CD4-positive, alpha-beta memory T cell (primary cell): ENCODE results near the gene TPPP3. TPM values are rescaled to one million over a fixed set of nuclear protein-coding genes. Genes with fewer than 3 reads are reported as not detected.

ENCODE experiments used
- CTCF ChIA-PET: fragments of 350-600 bp; sonication (Branson Sonifier 250); formaldehyde crosslinking; loops from one replicate; lab custom pipeline; 2021; ENCODE audit warnings: inconsistent platforms; ENCODE audit not compliant: partially characterized antibody; lab: Charles Lee
- POLR2A ChIA-PET: fragments of 350-600 bp; sonication (Branson Sonifier 250); formaldehyde crosslinking; loops from one replicate; lab custom pipeline; 2021; ENCODE audit not compliant: partially characterized antibody; lab: Charles Lee
- DNase-seq, 5 donors: peaks; one replicate each; pipeline versions ENCODE4 v3.0.0 to v3.0.0-alpha.2; 2020 to 2022; ENCODE audit warnings: mixed read lengths in 1 of 5
- H3K27ac ChIP-seq: one replicate; pipeline ENCODE4 v1.7.0; 2013; ENCODE audit warnings: low read depth, low read length
- H3K27me3 ChIP-seq: 2 replicates; pipeline ENCODE4 v1.7.0; 2013; ENCODE audit warnings: mild to moderate bottlenecking, low read length, moderate library complexity; ENCODE audit not compliant: insufficient read depth
- H3K36me3 ChIP-seq: 2 replicates; pipeline ENCODE4 v1.7.0; 2013; ENCODE audit warnings: mild to moderate bottlenecking, low read length, moderate library complexity; ENCODE audit not compliant: insufficient read depth
- H3K4me1 ChIP-seq: 2 replicates; pipeline ENCODE4 v1.7.0; 2013; ENCODE audit warnings: mild to moderate bottlenecking, low read length, moderate library complexity; ENCODE audit not compliant: insufficient read depth
- H3K4me3 ChIP-seq, 2 donors: one replicate each; pipeline ENCODE4 v1.7.0; 2013; ENCODE audit warnings: low read length in 2 of 2, mild to moderate bottlenecking in 1 of 2
- H3K9me3 ChIP-seq, 2 donors: one replicate each; pipeline ENCODE4 v1.7.0; 2013; ENCODE audit warnings: low read length in 2 of 2, control low read depth in 1 of 2; ENCODE audit not compliant: control insufficient read depth in 1 of 2
- H3K27ac Mint-ChIP-seq, 7 donors: one replicate each; pipeline ENCODE4 v1.8.0; 2020 to 2021; ENCODE audit warnings: mixed read lengths in 7 of 7, mild to moderate bottlenecking in 6 of 7, inconsistent platforms in 3 of 7, moderate library complexity in 3 of 7
- H3K27me3 Mint-ChIP-seq, 2 donors: one replicate each; pipeline ENCODE4 v1.8.0; 2020 to 2021; ENCODE audit warnings: mixed read lengths in 2 of 2
- H3K36me3 Mint-ChIP-seq, 2 donors: one replicate each; pipeline ENCODE4 v1.8.0; 2020 to 2021; ENCODE audit warnings: mixed read lengths in 2 of 2, inconsistent platforms in 1 of 2, mild to moderate bottlenecking in 1 of 2
- H3K4me1 Mint-ChIP-seq, 4 donors: one replicate each; pipeline ENCODE4 v1.8.0; 2020 to 2021; ENCODE audit warnings: mixed read lengths in 4 of 4, mild to moderate bottlenecking in 1 of 4
- H3K4me3 Mint-ChIP-seq, 8 donors: one replicate each; pipeline ENCODE4 v1.8.0; 2020 to 2021; ENCODE audit warnings: mixed read lengths in 8 of 8, mild to moderate bottlenecking in 7 of 8, moderate library complexity in 6 of 8, inconsistent platforms in 3 of 8
- H3K9me3 Mint-ChIP-seq, 8 donors: one replicate each; pipeline ENCODE4 v1.8.0; 2020 to 2021; ENCODE audit warnings: mixed read lengths in 8 of 8, mild to moderate bottlenecking in 5 of 8, inconsistent platforms in 3 of 8, moderate library complexity in 1 of 8
- intact Hi-C: fragments of 100-400 bp; cut with micrococcal nuclease; formaldehyde crosslinking; loops from one replicate; pipeline ENCODE4 v1.15.1; 2023
- polyA plus RNA-seq, 2 donors: library from polyadenylated mRNA; unstranded; fragments of 300-500 nt; fragmentation: Illumina TruSeq; gene quantifications; one replicate each; pipeline ENCODE4 v1.2.3, GENCODE V29; 2021
- total RNA-seq, 2 experiments: library from RNA; stranded (reverse); gene quantifications; one replicate each; pipeline ENCODE4 v1.2.3, GENCODE V29; 2021

The TPPP3 gene
- total and polyA plus RNA-seq, 4 experiments from 2014 or later, result not detected

DNA sequence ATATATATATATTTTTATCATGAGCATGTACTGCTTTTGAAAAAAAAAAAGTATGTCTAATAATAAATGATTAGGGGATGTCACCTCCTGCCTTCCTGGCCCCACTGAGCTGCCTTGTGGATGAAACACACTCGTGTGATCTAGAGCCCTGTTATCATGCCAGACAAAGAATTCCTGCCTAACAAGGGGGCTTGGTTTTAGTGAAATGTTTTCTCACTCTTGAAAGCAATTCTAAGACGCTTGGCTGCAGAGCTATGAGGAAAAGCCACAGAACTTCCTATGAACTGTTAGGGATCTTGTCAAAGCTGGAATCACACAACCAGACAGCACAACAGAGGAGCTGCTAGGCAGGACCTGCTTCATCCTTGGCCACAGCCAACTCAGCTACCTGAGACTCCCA lies 19.0 kb upstream of the TPPP3 start:
- Mint-ChIP-seq H3K4me1 (peaks cover 5 to 12% (median 9%) of the 10 kb centered on the region in 4 donors), H3K27ac (no peak overlapping the region), H3K4me3 (no peak overlapping the region), H3K27me3 (peaks cover 15 to 28% of the 10 kb centered on the region in 2 donors), H3K36me3 (no peaks in the 10 kb centered on the region), H3K9me3 (no peaks in the 10 kb centered on the region)
- intact Hi-C loops, result no loop called here
- DNase-seq, result no peak
- Histone ChIP-seq H3K36me3 (no peaks in the 10 kb centered on the region), H3K4me1 (peaks cover 9% of the 10 kb centered on the region), H3K27ac (no peak overlapping the region), H3K4me3 (no peak overlapping the region), H3K27me3 (peaks cover 7% of the 10 kb centered on the region), H3K9me3 (no peaks in the 10 kb centered on the region)
- POLR2A ChIA-PET, result no interaction called here
- CTCF ChIA-PET, result interaction anchor here (1.4 kb wide), 1 partner anchor 10 kb away, joined by 4 read pairs; no protein-coding TSS in a partner anchor

DNA sequence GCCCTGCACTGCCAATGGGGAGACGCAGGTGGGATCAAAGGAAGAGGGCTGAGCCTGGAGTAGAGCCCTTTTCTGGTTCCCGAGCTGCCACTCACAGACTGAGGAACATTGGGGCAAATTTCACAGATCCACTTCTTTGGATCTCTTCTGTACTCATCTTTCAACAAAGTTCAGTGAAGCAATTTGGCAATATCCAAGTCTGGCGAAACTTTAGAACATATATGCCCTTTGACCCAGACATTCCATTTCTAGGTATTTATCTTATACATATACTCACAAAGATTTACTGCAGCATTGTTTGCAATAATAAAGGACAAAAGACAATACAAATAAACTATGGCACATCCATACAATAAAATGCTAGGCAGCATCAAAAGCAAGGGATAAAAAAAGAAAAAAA lies 18.0 kb upstream of the TPPP3 start:
- Mint-ChIP-seq H3K4me3 (no peak overlapping the region), H3K9me3 (no peaks in the 10 kb centered on the region), H3K27ac (no peak overlapping the region), H3K4me1 (peaks cover 1 to 6% (median 4%) of the 10 kb centered on the region in 4 donors), H3K27me3 (peaks cover 9 to 22% of the 10 kb centered on the region in 2 donors), H3K36me3 (no peaks in the 10 kb centered on the region)
- Histone ChIP-seq H3K36me3 (no peaks in the 10 kb centered on the region), H3K4me3 (no peak overlapping the region), H3K27ac (no peak overlapping the region), H3K4me1 (peaks cover 6% of the 10 kb centered on the region), H3K9me3 (no peaks in the 10 kb centered on the region), H3K27me3 (no peaks in the 10 kb centered on the region)
- intact Hi-C loops, result no loop called here
- ChIA-PET POLR2A (no interaction called here), CTCF (no interaction called here)
- no peak for DNase-seq

- H3K4me3 ChIP-seq, result no peak overlapping the region
- CTCF ChIA-PET, result no interaction called here
- Mint-ChIP-seq H3K27ac (no peak overlapping the region), H3K4me3 (no peak overlapping the region), H3K4me1 (peaks cover 0 to 2% (median 0%) of the 10 kb centered on the region in 4 donors), H3K27me3 (peaks cover 6 to 20% of the 10 kb centered on the region in 2 donors), H3K9me3 (no peaks in the 10 kb centered on the region), H3K36me3 (no peaks in the 10 kb centered on the region)
- no peaks in the 10 kb centered on the region for H3K4me1 ChIP-seq
- intact Hi-C loops, result no loop called here
- no peaks in the 10 kb centered on the region for H3K9me3 ChIP-seq
- POLR2A ChIA-PET, result no interaction called here
- H3K27me3 ChIP-seq, result no peaks in the 10 kb centered on the region
- no peak overlapping the region for H3K27ac ChIP-seq
- no peak for DNase-seq
- H3K36me3 ChIP-seq, result no peaks in the 10 kb centered on the region
These were observed 16.3 kb upstream of the TPPP3 start for GRCh38 chr16:67409631-67410030.

GRCh38 chr16:67407788-67408452 lies 14.6 kb upstream of the TPPP3 start:
- Mint-ChIP-seq H3K4me3 (no peak overlapping the region), H3K4me1 (no peaks in the 10 kb centered on the region), H3K27me3 (peaks cover 4 to 14% of the 10 kb centered on the region in 2 donors), H3K36me3 (no peaks in the 10 kb centered on the region), H3K9me3 (no peaks in the 10 kb centered on the region), H3K27ac (no peak overlapping the region)
- Histone ChIP-seq H3K4me1 (no peaks in the 10 kb centered on the region), H3K9me3 (no peaks in the 10 kb centered on the region), H3K36me3 (no peaks in the 10 kb centered on the region), H3K27me3 (no peaks in the 10 kb centered on the region), H3K4me3 (no peak overlapping the region), H3K27ac (no peak overlapping the region)
- no peak for DNase-seq
- ChIA-PET CTCF (interaction anchor here (1.6 kb wide), 1 partner anchor 9 kb away, joined by 6 read pairs; no protein-coding TSS in a partner anchor), POLR2A (no interaction called here)
- intact Hi-C loops, result no loop called here

- Histone ChIP-seq H3K4me3 (no peak overlapping the region), H3K27ac (no peak overlapping the region), H3K27me3 (no peaks in the 10 kb centered on the region), H3K9me3 (no peaks in the 10 kb centered on the region), H3K36me3 (no peaks in the 10 kb centered on the region), H3K4me1 (no peaks in the 10 kb centered on the region)
- H3K4me3 Mint-ChIP-seq, result no peak overlapping the region
- intact Hi-C loops, result no loop called here
- no peaks in the 10 kb centered on the region for H3K9me3 Mint-ChIP-seq
- peaks cover 4 to 18% of the 10 kb centered on the region in 2 donors for H3K27me3 Mint-ChIP-seq
- no peaks in the 10 kb centered on the region for H3K4me1 Mint-ChIP-seq
- ChIA-PET POLR2A (no interaction called here), CTCF (interaction anchor here (1.6 kb wide), 1 partner anchor 8 kb away, joined by 6 read pairs; no protein-coding TSS in a partner anchor)
- no peak overlapping the region for H3K27ac Mint-ChIP-seq
- DNase-seq, result no peak
- H3K36me3 Mint-ChIP-seq, result no peaks in the 10 kb centered on the region
These were observed 14.0 kb upstream of the TPPP3 start for GRCh38 chr16:67407176-67407787.

DNA sequence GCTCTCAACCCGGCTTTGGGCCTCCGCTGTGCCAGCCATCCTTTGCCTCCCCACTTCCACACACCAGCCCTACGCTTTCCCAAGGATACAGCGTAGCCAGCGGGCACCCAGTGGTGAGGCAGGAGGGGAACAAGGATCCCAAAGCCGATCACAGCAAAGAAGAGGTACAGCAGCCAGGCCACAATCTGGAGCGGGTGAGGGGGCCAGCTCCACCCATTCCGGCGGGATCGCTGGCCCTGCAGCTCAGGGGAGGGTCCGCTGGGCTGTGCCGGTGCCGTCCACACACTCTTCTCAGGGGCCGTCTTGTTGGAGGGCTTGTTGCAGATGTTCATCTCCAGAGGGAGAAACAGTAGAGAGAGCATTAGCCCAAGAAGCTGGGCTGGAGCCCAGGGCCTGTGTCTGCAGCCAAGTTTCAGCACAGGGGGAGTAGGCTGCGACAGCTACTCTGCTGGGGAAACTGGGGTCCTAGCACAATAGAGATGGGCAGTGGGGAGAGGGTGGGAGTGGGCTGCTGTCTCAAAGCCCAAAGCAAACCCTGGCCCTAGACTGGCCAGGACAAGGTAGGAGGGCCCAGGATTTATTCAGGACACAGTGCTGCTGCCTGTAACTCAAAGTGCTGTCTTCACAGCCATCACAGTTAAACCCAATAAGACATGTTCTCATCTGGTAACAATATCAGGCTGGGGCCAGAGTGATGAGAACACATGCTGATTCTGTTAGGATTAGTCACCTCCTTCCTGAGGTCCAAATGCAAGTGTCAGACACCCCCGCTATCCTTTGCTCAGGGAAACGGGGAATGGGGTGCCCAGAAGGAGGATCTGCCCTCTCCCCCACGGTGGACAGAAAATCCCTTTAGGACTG lies 13.0 kb upstream of the TPPP3 start:
- H3K4me3 ChIP-seq, result no peak overlapping the region
- no peaks in the 10 kb centered on the region for H3K4me1 Mint-ChIP-seq
- DNase-seq, result no peak
- POLR2A ChIA-PET, result no interaction called here
- no peak overlapping the region for H3K27ac ChIP-seq
- H3K4me1 ChIP-seq, result no peaks in the 10 kb centered on the region
- H3K36me3 ChIP-seq, result no peaks in the 10 kb centered on the region
- H3K27ac Mint-ChIP-seq, result peak overlapping the region in 1 of 7 donors; percentile 10
- no peaks in the 10 kb centered on the region for H3K27me3 ChIP-seq
- H3K27me3 Mint-ChIP-seq, result peaks cover 4 to 17% of the 10 kb centered on the region in 2 donors
- no peaks in the 10 kb centered on the region for H3K9me3 Mint-ChIP-seq
- H3K9me3 ChIP-seq, result no peaks in the 10 kb centered on the region
- H3K4me3 Mint-ChIP-seq, result no peak overlapping the region
- no peaks in the 10 kb centered on the region for H3K36me3 Mint-ChIP-seq
- intact Hi-C loops, result no loop called here
- CTCF ChIA-PET, result no interaction called here

GRCh38 chr16:67405336-67405735 lies 12.0 kb upstream of the TPPP3 start:
- Mint-ChIP-seq H3K27me3 (peaks cover 1 to 14% of the 10 kb centered on the region in 2 donors), H3K27ac (no peak overlapping the region), H3K9me3 (no peaks in the 10 kb centered on the region), H3K36me3 (no peaks in the 10 kb centered on the region), H3K4me3 (no peak overlapping the region), H3K4me1 (no peaks in the 10 kb centered on the region)
- intact Hi-C loops, result no loop called here
- ChIA-PET POLR2A (no interaction called here), CTCF (no interaction called here)
- DNase-seq, result no peak
- H3K4me1 ChIP-seq, result no peaks in the 10 kb centered on the region
- H3K4me3 ChIP-seq, result no peak overlapping the region
- H3K27me3 ChIP-seq, result no peaks in the 10 kb centered on the region
- no peaks in the 10 kb centered on the region for H3K36me3 ChIP-seq
- H3K9me3 ChIP-seq, result no peaks in the 10 kb centered on the region
- no peak overlapping the region for H3K27ac ChIP-seq
